Suprapubic skin (tissue), 4 donors: Measurements from ENCODE around the gene MAGI3. TPM values are rescaled to one million over a fixed set of nuclear protein-coding genes. Genes with fewer than 3 reads are reported as not detected.
"Not testable (repeated sequence)": the region's sequence is repeated elsewhere in the genome, so short reads cannot be mapped to it uniquely, and the experiment has no call there.

ENCODE experiments used
- DNase-seq, 2 donors: peaks; one replicate each; pipeline ENCODE4 v3.0.0-alpha.2; 2019; ENCODE audit warnings: low spot score in 2 of 2
- H3K27ac ChIP-seq: fragments of 200-600 bp; sonication (generic); one replicate; pipeline ENCODE4 v1.5.1; 2019
- H3K27me3 ChIP-seq: fragments of 200-600 bp; sonication (generic); one replicate; pipeline ENCODE4 v1.5.1; 2019
- H3K36me3 ChIP-seq: fragments of 200-600 bp; sonication (generic); one replicate; pipeline ENCODE4 v1.5.1; 2019
- H3K4me1 ChIP-seq: fragments of 200-600 bp; sonication (generic); one replicate; pipeline ENCODE4 v1.5.1; 2019
- H3K4me3 ChIP-seq: fragments of 200-600 bp; sonication (generic); one replicate; pipeline ENCODE4 v1.5.1; 2019; ENCODE audit warnings: mild to moderate bottlenecking
- H3K9me3 ChIP-seq: fragments of 200-600 bp; sonication (generic); one replicate; pipeline ENCODE4 v1.5.1; 2019
- EP300 ChIP-seq: sonication (generic); formaldehyde crosslinking; IDR thresholded peaks from one replicate; pipeline ENCODE4 v1.6.1; 2017; ENCODE audit warnings: antibody characterized with exemption
- POLR2A ChIP-seq, 2 donors: fragments of 450-650 bp; IDR thresholded peaks; one replicate each; pipeline ENCODE4 v1.6.1; 2017; ENCODE audit warnings: antibody characterized with exemption in 2 of 2, mild to moderate bottlenecking in 2 of 2, moderate library complexity in 2 of 2
- POLR2AphosphoS5 ChIP-seq, 3 donors: sonication (generic); formaldehyde crosslinking; IDR thresholded peaks; one replicate each; pipeline ENCODE4 v1.6.1; 2017; ENCODE audit warnings: antibody characterized with exemption in 3 of 3
- WGBS: methylation state at CpG from one replicate; pipeline ENCODE4 v1.1.5; 2018; 5-methylcytosine and 5-hydroxymethylcytosine counted together
- total RNA-seq, 4 donors: library from RNA; depleted of rRNA; stranded (reverse); fragments of >200 nt; gene quantifications; one replicate each; pipeline ENCODE4 v1.1.0, GENCODE V29; 2016
- TF ChIP-seq, protein P1 (sequence below), 2 donors: fragments of 200-600 bp in 1 of 2; fragments of 450-650 bp in 1 of 2; sonication (generic) in 1 of 2; IDR thresholded peaks; one replicate each; pipeline ENCODE4 v1.5.1; 2016 to 2019; ENCODE audit warnings: antibody characterized with exemption in 2 of 2, mild to moderate bottlenecking in 1 of 2, moderate library complexity in 1 of 2

MAGI3 gene
- total RNA-seq, 4 donors from 2014 or later: 8.3 to 18.8 (median 10.7) TPM

DNA sequence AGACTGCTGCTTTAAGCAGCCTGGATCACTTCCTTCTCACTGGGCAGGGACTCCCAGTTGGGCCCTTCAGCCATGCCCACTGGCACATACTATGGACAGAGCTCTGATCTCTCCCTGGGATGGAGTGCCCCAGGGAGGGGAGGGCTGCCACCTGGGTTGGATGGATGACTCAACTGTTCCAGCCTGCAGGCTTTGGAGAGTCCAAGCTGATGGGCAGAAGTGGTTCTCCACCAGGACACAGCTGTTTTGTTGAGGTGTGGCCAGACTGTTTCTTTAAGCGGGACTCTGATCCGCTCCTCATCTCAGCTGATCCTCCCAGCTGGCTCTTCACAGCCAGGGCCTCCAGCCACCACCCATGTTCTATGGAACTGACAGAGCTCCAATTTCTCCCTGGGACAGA is 166.9 kb downstream of the MAGI3 start:
- Histone ChIP-seq H3K4me1 (no peaks in the 10 kb centered on the region), H3K27me3 (no peaks in the 10 kb centered on the region), H3K4me3 (no peak overlapping the region), H3K36me3 (no peaks in the 10 kb centered on the region), H3K9me3 (no peaks in the 10 kb centered on the region), H3K27ac (no peak overlapping the region)
- no peak for TF ChIP-seq EP300
- TF ChIP-seq, protein P1, sequence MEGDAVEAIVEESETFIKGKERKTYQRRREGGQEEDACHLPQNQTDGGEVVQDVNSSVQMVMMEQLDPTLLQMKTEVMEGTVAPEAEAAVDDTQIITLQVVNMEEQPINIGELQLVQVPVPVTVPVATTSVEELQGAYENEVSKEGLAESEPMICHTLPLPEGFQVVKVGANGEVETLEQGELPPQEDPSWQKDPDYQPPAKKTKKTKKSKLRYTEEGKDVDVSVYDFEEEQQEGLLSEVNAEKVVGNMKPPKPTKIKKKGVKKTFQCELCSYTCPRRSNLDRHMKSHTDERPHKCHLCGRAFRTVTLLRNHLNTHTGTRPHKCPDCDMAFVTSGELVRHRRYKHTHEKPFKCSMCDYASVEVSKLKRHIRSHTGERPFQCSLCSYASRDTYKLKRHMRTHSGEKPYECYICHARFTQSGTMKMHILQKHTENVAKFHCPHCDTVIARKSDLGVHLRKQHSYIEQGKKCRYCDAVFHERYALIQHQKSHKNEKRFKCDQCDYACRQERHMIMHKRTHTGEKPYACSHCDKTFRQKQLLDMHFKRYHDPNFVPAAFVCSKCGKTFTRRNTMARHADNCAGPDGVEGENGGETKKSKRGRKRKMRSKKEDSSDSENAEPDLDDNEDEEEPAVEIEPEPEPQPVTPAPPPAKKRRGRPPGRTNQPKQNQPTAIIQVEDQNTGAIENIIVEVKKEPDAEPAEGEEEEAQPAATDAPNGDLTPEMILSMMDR (IDR thresholded peaks at IDR 0.05): no peak
- no peak for TF ChIP-seq POLR2A (IDR thresholded peaks at IDR 0.05)
- no peak for TF ChIP-seq POLR2AphosphoS5 (IDR thresholded peaks at IDR 0.05)
- DNase-seq: no peak
- WGBS: 100% methylated on average over 1 of the region's 2 CpGs

DNA sequence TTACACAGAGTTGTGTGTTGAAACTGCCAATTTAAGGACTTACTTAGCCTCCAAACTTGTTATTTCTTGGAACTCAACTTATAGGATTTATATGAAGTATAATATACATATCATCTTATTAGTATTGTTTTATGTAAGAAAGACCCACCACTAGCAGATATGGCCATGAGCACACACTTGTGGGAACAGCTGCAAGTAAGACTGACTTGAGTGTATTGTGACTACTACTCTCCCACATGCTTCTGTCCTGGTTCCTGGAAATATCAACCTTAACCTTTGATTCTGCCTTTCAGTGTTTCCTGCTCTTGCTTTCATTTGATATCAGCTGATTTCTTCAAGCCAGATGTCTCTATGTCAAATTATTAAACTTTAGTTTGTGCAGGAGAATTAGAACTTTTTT is 175.3 kb downstream of the MAGI3 start:
- Histone ChIP-seq H3K36me3 (no peaks in the 10 kb centered on the region), H3K9me3 (no peaks in the 10 kb centered on the region), H3K27me3 (no peaks in the 10 kb centered on the region), H3K4me3 (no peak overlapping the region), H3K27ac (no peak overlapping the region), H3K4me1 (no peaks in the 10 kb centered on the region)
- DNase-seq: no peak
- no peak for TF ChIP-seq EP300
- TF ChIP-seq, protein P1 (IDR thresholded peaks at IDR 0.05): no peak
- no peak for TF ChIP-seq POLR2A (IDR thresholded peaks at IDR 0.05)
- no peak for TF ChIP-seq POLR2AphosphoS5 (IDR thresholded peaks at IDR 0.05)

DNA sequence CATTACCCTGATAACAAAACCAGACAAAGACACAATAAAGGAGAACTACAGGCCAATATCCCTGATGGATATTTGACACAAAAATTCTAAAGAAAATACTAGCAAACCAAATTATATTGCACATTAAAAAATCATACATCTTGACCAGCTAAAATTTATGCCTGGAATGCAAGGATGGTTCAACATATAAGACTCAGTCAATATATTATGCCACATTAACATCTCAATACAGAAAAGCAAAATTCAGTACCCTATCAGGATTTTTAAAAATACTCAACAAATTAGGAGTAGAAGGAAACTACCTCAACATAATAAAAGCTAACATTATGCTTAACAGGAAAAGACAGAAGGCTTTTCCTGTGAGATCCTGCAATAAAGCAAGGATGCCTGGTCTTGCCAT is 177.1 kb downstream of the MAGI3 start:
- TF ChIP-seq, protein P1 (IDR thresholded peaks at IDR 0.05): no peak
- TF ChIP-seq POLR2A (IDR thresholded peaks at IDR 0.05): no peak
- TF ChIP-seq POLR2AphosphoS5 (IDR thresholded peaks at IDR 0.05): no peak
- TF ChIP-seq EP300: no peak
- no peaks in the 10 kb centered on the region for H3K27me3 ChIP-seq
- H3K4me1 ChIP-seq: no peaks in the 10 kb centered on the region
- no peak overlapping the region for H3K27ac ChIP-seq
- no peak overlapping the region for H3K4me3 ChIP-seq
- no peaks in the 10 kb centered on the region for H3K36me3 ChIP-seq
- no peak for DNase-seq
- H3K9me3 ChIP-seq: no peaks in the 10 kb centered on the region

DNA sequence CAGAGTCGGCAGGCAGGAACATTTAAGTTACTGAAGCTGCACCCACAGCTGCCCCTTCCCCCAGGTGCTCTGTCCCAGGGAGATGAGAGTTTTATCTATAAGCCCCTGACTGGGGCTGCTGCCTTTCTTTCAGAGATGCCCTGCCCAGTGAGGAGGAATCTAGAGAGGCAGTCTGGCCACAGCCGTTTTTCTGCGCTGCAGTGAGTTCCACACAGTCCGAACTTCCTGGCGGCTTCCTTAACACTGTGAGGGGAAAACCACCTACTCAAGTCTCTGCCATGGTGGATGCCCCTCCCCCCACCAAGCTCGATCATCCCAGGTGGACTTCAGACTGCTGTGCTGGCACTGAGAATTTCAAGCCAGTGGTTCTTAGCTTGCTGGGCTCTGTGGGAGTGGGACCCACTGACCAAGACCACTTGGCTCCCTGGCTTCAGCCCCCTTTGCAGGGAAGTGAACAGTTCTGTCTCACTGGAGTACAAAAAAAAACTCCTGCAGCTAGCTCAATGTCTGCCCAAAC is 185.5 kb downstream of the MAGI3 start:
- not testable (repeated sequence) for H3K4me1 ChIP-seq, H3K36me3 ChIP-seq, H3K9me3 ChIP-seq, H3K4me3 ChIP-seq, H3K27ac ChIP-seq, DNase-seq, H3K27me3 ChIP-seq
- WGBS: 93% methylated on average over 5 of the region's 6 CpGs

DNA sequence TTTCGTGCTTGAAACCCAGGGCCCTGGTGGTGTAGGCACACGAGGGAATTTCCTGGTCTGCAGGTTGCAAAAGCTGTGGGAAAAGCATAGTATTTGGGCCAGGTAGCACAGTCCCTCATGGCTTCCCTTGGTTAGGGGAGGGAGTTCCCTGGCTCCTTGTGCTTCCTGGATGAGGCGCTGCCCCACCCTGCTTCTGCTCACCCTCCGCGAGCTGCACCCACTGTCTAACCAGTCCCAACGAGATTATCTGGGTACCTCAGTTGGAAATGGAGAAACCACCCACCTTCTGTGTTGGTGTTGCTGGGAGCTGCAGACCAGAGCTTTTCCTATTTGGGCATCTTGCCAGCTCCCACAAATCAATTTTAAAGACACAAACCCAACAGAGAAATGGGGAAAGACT is 186.0 kb downstream of the MAGI3 start:
- H3K27ac ChIP-seq: no peak overlapping the region
- DNase-seq: no peak
- H3K36me3 ChIP-seq: no peaks in the 10 kb centered on the region
- H3K27me3 ChIP-seq: no peaks in the 10 kb centered on the region
- H3K4me3 ChIP-seq: no peak overlapping the region
- H3K9me3 ChIP-seq: no peaks in the 10 kb centered on the region
- TF ChIP-seq EP300 (no peak), POLR2A (IDR thresholded peaks at IDR 0.05) (no peak), POLR2AphosphoS5 (IDR thresholded peaks at IDR 0.05) (no peak)
- TF ChIP-seq, protein P1 (IDR thresholded peaks at IDR 0.05): no peak
- no peaks in the 10 kb centered on the region for H3K4me1 ChIP-seq
- 86% methylated on average over 6 of the region's 6 CpGs for WGBS

DNA sequence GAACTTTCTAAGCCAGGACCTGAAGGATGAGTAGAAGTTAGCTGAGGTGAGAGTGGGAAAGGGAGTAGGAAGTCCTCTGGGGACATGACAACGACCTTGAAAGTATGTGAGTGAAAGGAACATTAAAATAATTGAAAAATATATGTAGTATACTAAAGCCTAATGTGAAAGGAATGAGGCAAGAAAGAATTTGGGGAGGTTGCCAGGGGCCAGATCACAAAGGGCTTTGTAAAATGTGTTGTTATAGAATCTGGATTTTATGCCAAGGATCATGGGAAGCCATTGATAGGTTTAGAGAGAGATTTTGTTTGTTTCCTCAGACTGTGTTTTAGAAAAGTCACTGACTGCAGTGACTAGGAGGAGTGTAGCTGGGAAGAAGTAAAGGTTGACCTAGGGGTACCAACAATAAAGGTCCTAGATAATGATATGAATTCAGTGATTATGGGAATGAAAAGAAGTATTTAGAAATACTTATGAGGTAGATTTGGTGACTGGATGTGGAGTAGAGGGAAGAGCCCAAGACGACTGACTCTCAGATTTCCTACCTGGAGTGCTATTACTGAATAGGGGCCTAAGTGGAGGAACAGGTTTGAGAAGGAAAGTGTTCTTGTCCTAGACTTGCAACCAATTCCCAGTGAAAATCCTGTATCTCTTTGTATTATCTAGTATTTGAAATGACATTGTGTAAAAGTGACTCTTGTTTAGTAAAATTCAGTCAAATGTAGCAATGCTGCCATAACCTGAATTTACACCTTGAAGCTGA is 189.1 kb downstream of the MAGI3 start:
- 64% methylated on average over 2 of the region's 2 CpGs for WGBS
- Histone ChIP-seq H3K9me3 (no peaks in the 10 kb centered on the region), H3K4me1 (no peaks in the 10 kb centered on the region), H3K36me3 (no peaks in the 10 kb centered on the region), H3K27me3 (no peaks in the 10 kb centered on the region), H3K27ac (no peak overlapping the region), H3K4me3 (no peak overlapping the region)
- no peak for DNase-seq
- TF ChIP-seq EP300 (no peak), POLR2AphosphoS5 (IDR thresholded peaks at IDR 0.05) (no peak), POLR2A (IDR thresholded peaks at IDR 0.05) (no peak)
- TF ChIP-seq, protein P1 (IDR thresholded peaks at IDR 0.05): no peak
